ENCODE measurements around the gene TRIM14.

DNA sequence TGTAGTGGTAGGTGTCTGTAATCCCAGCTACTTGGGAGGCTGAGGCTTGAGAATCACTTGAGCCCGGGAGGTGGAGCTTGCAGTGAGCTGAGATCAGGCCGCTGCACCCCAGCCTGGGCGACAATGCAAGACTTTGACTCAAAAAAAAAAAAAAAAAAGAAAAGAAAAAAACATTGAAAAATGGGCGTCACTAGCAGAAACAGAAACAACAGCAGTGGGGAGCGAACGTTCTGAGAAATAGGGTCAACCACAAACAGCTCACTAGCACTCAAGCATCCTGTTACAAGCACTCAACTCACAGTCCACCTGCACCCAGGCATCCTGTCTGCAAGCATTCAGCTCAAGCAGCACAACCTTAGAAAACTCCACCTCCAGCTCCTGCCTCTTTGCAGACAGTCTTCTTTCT is 17.2 kb downstream of the TRIM14 start:
- no peak for TF ChIP-seq CTCF (IDR thresholded peaks at IDR 0.05)
- TF ChIP-seq POLR2A (IDR thresholded peaks at IDR 0.05), result no peak
- no peak for TF ChIP-seq EP300 (IDR thresholded peaks at IDR 0.05)
